Placental epithelial cell (primary cell): Measurements from ENCODE around the gene ZBTB21. TPM values are rescaled to one million over a fixed set of nuclear protein-coding genes. Genes with fewer than 3 reads are reported as not detected.

Source experiments
- total RNA-seq: library from RNA; depleted of rRNA; stranded (reverse); fragments of >200 nt; gene quantifications from 2 replicates; pipeline ENCODE4 v1.2.3, GENCODE V29; 2012

ZBTB21 gene
- 9.4 and 10.5 TPM in 2 replicates for total RNA-seq

DNA sequence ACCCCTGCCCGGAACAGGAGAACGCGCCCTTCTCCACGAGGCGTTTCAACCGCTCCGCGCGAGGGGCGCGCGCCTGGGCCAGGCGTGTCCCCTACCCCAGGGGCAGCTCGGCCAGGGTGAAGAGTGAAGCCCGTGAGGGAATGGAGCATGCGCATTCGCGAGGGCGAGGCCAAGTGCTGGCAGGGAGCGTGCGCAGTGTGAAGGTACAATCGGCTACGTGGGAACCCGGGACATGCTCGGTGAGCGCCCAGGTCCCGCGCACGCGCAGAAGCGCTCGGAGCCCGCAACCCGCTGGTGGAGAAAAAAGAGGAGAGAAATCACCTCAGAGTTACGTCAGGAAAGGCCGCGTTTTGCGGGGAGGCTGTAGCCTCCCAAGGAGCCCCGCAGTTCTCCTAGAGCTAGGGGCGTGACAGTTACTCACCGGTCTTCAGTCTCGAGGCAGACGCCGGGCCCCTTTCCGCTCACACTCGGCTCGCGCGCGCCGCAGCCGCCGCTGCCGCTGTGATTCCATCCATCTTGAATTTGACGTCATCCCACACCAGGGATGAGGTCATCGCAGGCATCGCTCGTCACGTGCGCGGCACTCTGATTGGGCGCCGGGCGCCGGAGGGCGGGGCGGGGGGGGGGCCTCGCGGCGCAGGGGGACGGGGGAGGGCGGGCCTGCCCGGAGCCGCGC is at the start of gene ZBTB21:
ZBTB21 (minus strand) TSS at position 530 of the 676 bp plus-strand sequence. CDS start 16,265 bp downstream, outside the sequence.

DNA sequence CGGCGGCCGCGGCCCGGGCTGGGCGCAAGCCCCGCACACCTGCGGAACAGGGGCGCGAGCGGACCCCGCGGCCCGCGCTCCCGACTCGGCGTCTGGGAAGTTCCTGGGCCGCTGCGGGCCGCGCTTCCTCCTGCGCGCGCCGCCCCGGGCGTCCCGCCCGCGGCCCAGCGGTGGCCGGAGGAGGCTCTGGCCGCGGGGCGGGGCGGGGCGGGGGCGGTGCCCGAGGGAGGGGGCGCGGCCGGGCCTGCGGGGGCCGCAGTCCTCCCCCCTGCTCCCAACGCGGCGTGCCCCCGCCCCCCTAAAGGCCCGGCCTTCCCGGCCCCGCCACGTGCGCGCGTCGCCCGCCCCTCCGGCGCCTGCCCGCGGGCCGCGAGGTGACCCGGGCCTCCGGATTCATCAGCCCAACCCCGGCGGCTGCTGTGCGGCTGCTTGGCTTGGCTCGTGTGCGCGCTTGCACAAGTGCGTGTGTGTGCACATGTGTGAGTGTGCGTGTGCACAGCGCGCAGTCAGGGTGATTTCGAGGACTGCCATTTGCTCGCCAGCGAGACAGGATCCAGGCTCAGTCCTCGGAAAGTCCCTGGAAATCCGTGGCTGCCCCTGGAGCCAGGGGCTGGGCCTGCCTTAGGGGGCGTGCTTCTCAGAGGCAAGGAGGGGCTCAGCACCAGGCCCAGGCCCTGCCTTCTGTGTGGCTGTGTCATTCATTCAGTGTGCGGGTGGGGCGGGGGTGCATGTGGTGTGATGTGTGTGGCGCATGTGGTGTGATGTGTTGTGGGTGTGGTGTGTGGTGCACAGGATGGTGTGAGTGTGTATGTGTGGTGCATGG is 56.1 kb downstream of the ZBTB21 start, which contains the start of gene C2CD2:
C2CD2 (minus strand) TSS at position 188 of the 823 bp plus-strand sequence. CDS start 370 bp downstream, outside the sequence.

Other genes starting within 250 kb of the ZBTB21 start
- gene RIPK4, start 243.3 kb downstream of the ZBTB21 start, total RNA-seq: 9.2 and 11.0 TPM in 2 replicates
- 3.6 and 4.7 TPM in 2 replicates for gene PRDM15, start 131.0 kb downstream of the ZBTB21 start, total RNA-seq
- gene C2CD2, start 56.3 kb downstream of the ZBTB21 start, total RNA-seq: 1.2 and 2.0 TPM in 2 replicates
- not detected in 2 replicates for gene UMODL1, start 61.0 kb upstream of the ZBTB21 start, total RNA-seq
- under 0.01 and 2.8 TPM in 2 replicates for gene ABCG1, start 208.8 kb upstream of the ZBTB21 start, total RNA-seq